HG02623 (cell line): ENCODE results near the gene MTG2.

Experiments used
- ATAC-seq: cut with Tn5 transposase; IDR thresholded peaks from one replicate; pipeline ENCODE4 v1.9.1; 2021; ENCODE audit warnings: moderate library complexity; ENCODE audit not compliant: unreplicated experiment

MTG2 gene

DNA sequence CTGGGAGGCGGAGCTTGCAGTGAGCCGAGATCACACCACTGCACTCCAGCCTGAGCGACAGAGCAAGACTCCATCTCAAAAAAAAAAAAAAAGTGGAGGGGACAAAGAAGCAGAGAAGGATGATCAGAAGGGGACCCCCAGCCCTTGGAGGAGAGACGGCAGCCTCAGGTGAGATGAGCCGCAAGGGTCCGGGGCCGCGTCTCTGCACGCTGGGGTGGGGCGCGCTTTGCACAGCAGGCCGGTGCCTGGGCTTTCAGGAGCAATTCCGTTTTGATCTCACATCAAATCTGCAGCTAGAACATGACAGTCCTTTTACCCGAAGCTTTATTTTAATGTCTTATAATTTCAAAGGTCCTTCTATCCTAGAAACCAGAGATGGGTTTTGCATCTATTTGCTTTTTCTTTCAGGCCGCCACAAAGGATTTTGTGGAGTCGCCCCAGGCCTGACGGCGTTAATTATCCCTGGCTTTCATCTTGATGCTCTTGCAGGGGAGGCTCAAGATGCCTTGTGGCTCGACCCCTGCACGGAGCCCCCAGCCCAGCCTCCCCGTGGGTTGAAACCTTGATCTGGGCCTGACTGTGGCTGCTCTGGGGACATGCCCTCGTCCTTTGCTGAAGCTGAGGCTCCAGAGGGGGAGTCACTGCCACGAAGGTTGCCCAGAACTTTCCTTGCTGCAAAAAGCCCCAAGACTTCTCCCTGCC is 20.0 kb downstream of the MTG2 start:
- no peak for ATAC-seq

GRCh38 chr20:62203378-62204030 is 20.7 kb downstream of the MTG2 start:
- ATAC-seq, result no peak

DNA sequence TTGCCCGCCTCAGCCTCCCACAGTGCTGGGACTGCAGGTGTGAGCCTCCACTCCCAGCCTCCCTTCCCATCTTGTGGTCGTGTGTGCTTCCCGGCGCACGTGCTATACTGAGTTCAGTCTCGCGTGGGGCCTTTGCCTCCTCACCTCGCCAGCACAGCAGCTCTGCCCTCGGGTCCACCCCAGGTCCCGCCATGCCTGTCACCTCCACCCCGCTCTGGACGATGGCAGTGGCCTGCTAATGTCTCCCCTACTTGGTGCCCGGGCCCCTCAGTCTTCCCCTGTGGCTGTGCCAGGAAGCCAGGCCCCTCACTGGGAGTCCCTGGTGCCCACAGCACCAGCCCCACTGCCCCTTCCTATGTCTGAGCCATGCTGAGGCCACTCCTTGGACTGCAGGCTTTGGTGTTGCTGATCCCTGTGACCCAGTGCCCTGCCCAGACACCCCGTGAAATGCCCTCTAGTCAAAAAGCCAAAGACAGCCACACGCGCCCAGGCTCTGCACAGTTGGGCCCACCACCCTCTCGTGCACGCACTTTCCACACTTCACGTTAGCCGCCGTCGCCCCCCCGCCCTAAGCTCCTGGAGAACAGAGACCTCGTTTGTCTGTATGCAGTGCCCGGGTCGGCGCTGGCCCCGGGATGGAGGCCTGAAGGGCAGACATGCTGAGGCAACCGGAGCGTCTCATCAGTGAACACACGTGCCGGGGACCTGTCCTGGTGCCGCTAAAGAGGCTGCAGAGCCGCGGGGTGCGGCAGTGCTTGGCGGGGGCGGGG is 23.0 kb downstream of the MTG2 start:
- ATAC-seq, result no peak

DNA sequence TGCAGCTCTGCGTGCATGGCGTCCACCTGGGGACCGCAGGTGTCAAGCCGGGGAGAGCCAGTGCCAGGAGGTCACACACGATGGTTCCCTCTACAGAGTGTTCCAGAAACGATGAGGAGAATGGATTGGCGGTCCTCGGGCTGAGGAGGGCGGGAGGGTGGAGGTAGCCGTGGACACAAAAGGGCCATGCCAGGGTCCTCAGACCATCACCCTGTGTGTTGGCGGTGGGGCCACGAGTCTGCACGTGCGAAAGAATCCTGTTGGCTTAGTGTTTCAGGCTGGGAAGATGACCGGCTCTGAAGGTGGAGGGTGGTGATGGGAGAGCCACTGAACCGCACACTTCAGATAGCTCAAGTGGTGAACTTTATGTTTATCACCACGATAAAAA is 23.6 kb downstream of the MTG2 start:
- ATAC-seq, result no peak

- no peak for ATAC-seq
Measured at GRCh38 chr20:62208061-62208794, 25.4 kb downstream of the MTG2 start.

DNA sequence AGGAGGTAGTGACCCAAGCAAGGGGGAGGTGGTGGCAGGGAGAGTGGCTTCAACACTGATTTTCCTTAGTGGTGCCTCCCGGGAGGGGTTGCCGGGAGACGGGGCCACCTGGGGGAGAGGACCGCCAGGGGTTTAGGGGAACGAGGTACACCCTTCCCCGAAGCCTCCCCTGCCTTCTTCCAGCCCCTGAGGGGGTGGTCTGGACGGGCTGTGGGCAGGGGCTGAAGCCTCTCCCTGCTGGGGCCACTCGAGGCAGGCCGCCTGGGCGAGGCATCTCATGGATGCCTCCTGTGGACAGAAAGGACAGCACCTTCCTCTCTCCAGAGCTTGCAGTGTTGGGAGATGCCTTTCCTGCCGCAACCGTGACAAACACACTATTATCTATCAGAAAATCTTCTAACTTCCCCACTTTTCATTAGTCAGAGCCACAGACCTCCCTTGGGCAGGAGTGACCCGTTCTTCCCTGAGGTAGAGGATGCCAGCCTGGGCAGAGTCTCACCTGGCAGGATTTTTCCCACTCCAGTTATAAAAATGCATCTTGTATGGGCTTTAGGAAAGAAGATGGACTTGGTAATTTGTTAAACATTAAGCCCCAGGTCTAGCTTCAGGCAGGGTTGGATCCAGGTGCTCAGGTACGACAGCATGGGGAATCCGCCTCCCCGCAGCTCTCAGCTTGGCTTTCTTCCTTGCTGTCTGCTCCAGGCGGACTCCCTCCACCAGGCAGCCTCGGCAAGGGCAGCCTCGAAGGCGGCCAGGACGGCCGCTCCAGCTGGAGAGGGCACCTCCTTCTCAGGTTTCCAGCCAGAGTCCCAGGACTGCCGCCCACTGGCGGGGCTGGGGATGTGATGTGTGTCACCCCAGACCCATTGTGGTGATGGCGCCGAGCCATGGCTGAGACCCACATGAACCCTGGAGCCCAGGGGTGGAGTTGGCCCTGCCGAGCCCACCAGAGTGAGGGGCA is 26.2 kb downstream of the MTG2 start:
- ATAC-seq, result no peak

- no peak for ATAC-seq
Measured at GRCh38 chr20:62209850-62210495, 27.1 kb downstream of the MTG2 start.

DNA sequence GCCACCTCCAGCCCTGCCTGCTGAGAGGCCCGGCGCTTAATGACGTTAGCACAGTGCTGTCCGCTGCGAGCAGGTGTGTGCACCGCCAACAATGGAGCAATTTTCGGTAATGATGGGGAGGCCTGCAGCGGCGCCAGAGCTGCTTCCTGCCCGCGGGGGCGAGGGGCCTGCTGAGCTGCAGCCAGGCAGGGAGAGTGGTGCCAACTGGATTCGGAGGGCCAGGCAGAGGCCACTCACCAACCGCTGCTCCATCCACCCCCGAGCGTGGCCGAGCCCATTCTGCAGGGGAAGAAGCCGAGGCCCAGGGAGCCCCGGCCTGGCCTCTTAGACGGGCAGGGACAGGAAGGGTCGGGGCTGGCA is 27.6 kb downstream of the MTG2 start:
- no peak for ATAC-seq

DNA sequence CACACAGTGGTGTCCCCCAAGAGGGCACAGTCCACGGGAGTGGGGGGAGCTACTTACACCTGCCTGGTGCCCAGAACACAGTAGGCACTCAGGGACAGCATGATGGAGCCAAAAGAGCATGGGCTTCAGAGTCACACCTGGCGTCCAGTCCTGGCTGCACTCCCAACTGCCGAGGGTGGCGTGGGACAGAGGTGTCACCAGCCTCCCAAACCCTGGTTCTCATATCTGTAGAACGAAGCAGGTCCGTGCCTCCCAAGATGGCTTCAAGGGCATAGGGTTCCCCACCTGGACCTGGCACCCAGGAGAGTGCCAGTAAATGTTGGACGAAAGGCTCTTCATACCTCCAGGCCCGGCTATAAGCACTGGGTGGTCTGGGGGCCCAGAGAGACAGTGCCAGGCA is 28.4 kb downstream of the MTG2 start:
- ATAC-seq, result no peak

- ATAC-seq, result no peak
Measured at GRCh38 chr20:62211769-62212288, 29.0 kb downstream of the MTG2 start.

- ATAC-seq, result no peak
Measured at GRCh38 chr20:62212299-62212698, 29.5 kb downstream of the MTG2 start.

- ATAC-seq, result no peak
Measured at GRCh38 chr20:62214067-62214466, 31.2 kb downstream of the MTG2 start.

GRCh38 chr20:62215020-62215990 is 32.5 kb downstream of the MTG2 start:
- ATAC-seq, result no peak

GRCh38 chr20:62215991-62216635 is 33.3 kb downstream of the MTG2 start:
- ATAC-seq, result no peak

DNA sequence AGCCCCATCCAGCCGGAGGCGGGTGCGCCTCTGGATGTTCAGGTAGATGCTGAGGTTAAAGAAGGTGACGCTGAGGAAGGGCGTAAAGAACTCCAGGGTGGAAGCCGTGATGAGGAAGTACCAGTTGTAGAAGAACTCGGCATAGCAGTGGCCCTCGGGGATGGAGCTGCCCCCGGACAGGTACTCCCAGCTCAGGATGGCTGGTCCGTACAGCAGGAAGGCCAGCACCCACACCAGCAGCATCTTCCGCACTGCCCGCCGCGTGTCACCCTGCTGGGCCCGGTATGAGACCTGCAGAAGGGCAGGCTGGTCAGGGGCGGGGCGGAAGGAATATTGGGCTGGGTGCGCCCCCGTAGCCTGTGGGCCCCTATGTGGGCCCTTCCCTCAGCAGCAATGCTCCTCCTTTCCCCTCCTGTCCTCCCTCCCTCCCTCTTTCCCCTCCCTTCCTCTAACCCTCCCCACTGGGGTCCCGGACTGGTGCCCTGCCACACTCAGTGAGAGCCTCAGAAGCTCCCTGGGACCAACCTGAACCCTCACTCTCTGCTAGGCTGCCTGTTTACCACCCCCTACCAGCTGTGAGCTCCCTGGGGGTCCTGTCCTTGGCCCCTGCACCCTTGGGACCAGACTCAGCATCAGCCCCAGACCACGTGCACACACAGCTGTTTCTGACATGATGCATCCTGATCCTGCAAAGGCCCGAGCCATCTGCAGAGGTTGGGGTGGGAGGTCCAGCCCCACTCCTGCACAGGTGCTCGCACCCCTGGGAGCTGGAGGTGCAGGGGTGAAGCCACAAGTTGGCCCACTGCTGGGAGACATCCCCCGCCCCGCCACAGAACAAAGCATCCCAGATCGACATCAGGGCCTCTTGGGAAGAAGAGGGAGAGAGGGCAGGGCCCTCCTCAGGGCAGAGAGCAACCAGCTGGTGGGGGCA is 34.1 kb downstream of the MTG2 start:
- no peak for ATAC-seq

- no peak for ATAC-seq
Measured at GRCh38 chr20:62217913-62218773, 35.3 kb downstream of the MTG2 start.
